HuH-7.5 (cell line): ENCODE results near the gene NF1.
"Not testable (repeated sequence)": the region's sequence is repeated elsewhere in the genome, so short reads cannot be mapped to it uniquely, and the experiment has no call there.

ENCODE experiments used
- DNase-seq: peaks from one replicate; pipeline ENCODE4 v3.0.0; 2011; ENCODE audit warnings: low spot score

The NF1 gene

GRCh38 chr17:31078290-31078689 lies 16.5 kb upstream of the NF1 start:
- DNase-seq: no peak

DNA sequence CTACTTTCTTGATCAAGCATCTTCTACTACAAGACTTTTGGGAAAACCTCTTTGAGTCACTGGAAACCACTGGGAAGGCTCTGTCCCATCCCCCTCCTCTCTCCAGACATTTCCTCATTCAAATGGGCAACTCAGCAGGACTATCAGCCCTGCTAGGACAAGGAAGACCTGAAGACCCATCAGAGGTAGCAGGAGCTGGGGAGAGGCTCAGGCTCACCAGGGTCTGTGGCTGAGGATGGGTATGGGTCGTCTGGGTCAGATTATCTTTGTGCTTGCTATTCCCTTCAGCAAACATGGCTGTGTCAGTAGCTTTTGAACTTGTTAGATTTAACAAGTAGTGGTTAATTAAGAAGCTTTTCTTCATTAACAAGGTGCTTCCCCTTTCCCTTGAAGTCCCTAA lies 15.0 kb upstream of the NF1 start:
- no peak for DNase-seq

- DNase-seq: no peak
Measured at GRCh38 chr17:31085563-31085962, 9.2 kb upstream of the NF1 start.

GRCh38 chr17:31089471-31089870 lies 5.3 kb upstream of the NF1 start:
- no peak for DNase-seq

- not testable (repeated sequence) for DNase-seq
Measured at GRCh38 chr17:31090650-31091049, 4.1 kb upstream of the NF1 start.

DNA sequence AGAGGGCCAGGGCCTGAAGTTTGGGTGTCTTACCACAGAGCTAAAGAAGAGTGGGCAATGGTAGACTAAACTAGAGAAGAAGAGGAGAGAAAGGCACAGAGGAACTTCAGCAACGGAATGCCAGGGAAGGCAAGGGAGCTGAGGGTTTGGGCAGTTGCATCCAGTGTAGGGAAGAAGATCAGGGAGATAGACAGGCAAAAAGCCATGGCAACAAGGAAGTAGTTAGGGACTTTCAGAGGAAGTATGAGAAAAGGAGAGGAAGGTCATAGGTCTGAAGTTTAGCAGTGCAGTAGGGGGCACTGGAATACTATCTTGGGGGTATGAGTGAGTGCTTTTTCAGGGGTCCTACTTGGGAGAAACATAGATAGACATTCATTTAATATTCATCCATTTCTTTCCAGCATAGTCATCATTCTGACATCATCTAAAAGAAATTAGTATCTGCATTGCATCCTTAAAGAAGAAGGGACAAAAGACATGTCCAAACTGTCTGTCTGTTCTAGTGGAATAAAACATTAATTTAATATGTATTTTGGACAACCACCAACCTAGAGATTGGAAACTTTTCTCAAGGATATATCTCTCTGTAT lies 2.2 kb upstream of the NF1 start:
- no peak for DNase-seq

GRCh38 chr17:31093866-31094599 lies 744 bp upstream of the NF1 start:
- DNase-seq: no peak

DNA sequence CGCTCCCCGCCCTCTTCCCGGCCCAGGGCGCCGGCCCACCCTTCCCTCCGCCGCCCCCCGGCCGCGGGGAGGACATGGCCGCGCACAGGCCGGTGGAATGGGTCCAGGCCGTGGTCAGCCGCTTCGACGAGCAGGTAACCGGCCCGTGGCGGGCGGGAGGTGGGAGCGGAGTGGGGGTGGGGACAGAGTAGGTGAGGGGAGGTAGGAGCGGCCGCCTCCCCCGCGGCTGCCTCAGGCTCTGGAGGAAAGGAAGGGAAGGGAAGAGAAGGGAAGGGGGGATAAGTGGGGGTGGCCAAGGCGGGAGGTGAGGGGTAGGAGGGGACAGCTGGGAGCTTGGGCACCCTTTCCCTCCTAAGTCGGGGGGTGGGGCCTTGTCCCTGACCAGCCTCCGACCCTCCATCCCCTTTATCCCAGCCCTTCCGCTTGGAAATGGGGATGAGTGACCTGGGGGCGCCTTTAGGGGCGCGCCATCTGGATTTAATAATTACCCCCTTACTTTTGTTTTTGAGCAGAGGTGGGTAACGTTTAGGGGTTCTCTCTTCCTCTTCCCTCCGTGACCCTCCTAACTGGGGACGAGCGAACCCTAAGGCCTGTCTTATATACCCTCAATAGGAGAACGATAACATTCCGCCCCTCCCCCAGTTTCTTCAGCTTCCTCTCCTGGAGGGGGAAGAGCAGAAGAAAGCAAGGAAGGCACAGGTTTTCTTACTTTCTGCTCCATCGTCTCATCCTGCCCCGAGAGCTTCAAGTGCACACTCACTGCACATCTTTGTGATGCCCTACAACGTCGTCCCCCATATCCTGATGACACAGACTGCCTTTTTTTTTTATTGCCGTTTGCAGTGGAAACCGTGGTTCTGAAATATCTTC lies 694 bp downstream of the NF1 start:
- no peak for DNase-seq

GRCh38 chr17:31096106-31096436 lies 1.3 kb downstream of the NF1 start:
- DNase-seq: no peak

DNA sequence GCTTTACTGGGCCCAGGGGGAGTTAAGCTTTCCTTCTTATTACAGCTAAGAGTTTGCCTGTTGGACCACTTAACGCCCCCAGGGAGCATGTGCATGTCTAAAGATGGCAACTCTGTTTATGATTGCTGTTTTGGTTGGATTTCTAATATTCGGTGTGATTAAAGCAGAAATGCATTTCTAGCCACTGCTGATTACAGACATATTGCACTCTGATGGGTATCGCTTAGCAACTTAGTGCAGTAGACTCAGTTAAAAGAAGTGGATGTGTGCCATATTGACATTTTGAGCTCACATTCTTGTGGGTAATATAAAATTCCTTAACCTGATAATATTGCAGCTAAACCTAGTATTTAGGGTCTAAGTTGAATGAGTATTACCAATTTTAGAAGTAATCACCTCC lies 4.2 kb downstream of the NF1 start:
- no peak for DNase-seq

GRCh38 chr17:31100840-31101459 lies 6.2 kb downstream of the NF1 start:
- no peak for DNase-seq

GRCh38 chr17:31101943-31102342 lies 7.2 kb downstream of the NF1 start:
- no peak for DNase-seq

DNA sequence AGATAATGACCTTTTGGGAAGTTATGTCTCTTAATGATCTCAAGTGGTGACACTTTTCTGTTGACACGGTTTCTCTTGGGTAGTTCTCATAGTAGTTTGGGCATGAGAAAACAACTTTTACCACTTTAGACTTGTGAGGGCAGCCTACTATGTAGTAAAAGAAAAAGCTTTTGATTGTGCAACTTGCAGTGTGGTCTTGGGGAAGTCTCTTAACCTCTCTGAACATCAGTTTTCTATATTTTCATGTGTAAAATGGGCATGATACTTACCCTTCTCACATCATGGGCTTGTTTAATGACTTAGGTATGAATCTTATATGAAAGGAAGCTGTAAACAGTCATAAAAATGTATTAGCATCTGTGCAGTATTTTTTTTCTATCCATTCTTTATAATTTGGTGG lies 11.2 kb downstream of the NF1 start:
- DNase-seq: no peak

GRCh38 chr17:31111183-31111582 lies 16.4 kb downstream of the NF1 start:
- DNase-seq: no peak

DNA sequence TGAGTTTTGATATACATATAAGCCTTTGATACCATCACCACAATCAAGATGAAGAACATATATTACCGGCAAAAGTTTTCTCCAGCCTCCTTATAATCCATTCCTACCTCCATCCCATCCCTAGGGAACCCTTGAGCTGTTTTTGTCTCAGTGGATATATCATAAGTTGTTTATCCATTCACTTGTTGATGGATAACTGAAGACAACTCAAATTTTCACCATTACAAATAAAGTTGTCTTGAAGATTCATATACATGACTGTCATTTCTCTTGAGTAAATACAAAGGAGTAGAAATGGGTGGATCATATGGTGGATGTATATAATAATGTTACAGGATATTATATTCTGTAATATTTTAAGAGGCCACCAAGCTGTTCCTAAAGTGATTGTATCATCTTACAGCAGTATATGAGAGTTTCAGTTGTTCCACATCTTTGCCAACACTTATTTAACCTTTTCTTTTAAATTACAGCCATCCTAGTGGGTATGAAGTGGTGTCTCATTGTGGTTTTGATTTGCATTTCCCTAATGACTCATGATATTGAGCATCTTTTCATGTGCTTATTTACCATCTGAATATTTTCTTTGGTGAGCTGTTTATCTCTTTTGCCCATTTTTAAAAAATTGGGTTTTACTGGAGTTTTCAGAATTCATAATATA lies 17.4 kb downstream of the NF1 start:
- DNase-seq: no peak

DNA sequence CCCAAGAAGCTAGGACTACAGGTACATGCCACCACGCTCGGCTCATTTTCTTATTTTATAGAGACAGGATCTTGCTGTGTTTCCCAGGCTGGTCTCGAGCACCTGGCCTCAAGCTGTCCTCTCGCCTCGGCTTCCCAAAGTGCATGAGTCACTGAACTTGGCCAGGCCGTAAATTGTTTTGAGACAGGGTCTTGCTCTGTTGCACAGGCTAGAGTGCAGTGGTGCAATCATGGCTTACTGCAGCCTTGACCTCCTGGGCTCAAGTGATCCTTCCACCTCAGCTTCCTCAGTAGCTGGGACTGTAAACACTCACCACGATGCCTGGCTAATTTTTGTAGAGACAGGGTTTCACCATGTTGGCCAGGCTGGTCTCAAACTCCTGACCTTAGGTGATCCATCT lies 18.6 kb downstream of the NF1 start:
- not testable (repeated sequence) for DNase-seq

DNA sequence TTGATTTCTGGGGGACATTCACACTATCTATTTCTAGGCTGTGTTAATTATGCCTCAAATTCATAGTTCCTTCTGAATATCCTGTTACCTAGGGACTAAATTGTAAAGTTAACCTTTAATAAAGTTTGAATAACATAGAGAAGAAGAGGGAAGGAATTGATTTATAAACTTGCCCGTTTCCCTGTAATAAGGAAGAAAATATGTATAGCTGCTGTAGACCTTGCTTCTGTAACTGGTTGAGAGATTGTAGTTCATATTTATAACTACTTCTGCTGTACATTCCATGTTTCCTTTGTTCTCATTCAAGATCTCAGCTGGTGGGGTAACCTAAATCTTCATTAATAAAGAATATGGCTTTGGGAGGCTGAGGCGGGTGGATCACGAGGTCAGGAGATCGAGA lies 19.2 kb downstream of the NF1 start:
- no peak for DNase-seq

- DNase-seq: no peak
Measured at GRCh38 chr17:31114956-31115555, 20.3 kb downstream of the NF1 start.

DNA sequence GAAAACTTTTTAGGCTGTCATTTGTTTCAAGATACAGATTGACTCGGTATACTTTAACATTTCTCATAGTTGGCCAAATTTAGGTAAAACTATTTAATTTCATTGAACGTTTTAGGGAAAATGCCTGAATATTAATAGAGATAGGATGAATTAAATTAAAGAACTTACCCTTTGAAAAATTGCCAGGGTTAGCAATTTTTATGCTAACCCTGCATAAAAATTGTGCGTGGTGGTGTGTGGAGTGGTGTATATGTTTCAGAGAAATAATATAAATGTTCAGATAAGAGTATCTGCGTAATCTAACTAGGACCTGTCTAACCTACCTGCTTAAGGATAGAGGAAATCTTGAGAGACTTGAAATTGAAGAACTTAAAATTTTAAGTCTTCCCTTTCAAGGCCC lies 21.4 kb downstream of the NF1 start:
- no peak for DNase-seq

GRCh38 chr17:31122746-31123145 lies 28.0 kb downstream of the NF1 start:
- no peak for DNase-seq

GRCh38 chr17:31126318-31126717 lies 31.5 kb downstream of the NF1 start:
- DNase-seq: no peak

- DNase-seq: no peak
Measured at GRCh38 chr17:31128241-31128640, 33.5 kb downstream of the NF1 start.
